Measurements from ENCODE around the gene MAEL. TPM values are rescaled to one million over a fixed set of nuclear protein-coding genes. Genes with fewer than 3 reads are reported as not detected.

Gene MAEL
- polyA plus RNA-seq, 1 donor from 2014 or later, result not detected

GRCh38 chr1:166981589-166981988 lies 7.5 kb upstream of the MAEL start:
- no peaks in the 10 kb centered on the region for H3F3A ChIP-seq (ENCODE audit: insufficient read depth, low read length, poor library complexity, severe bottlenecking)
- H3K36me3 ChIP-seq (ENCODE audit: insufficient read depth, low read length), result no peaks in the 10 kb centered on the region
- TF ChIP-seq RAD21 (conservative IDR thresholded peaks at IDR 0.05) (no peak), EZH2 (IDR thresholded peaks at IDR 0.05; ENCODE audit: borderline replicate concordance, insufficient read depth, low read length, poor library complexity, severe bottlenecking) (no peak), POLR2AphosphoS5 (IDR thresholded peaks at IDR 0.05) (no peak), TAF1 (IDR thresholded peaks at IDR 0.05; ENCODE audit: low read depth) (no peak), EP300 (conservative IDR thresholded peaks at IDR 0.05; ENCODE audit: poor library complexity, severe bottlenecking) (no peak), REST (IDR thresholded peaks at IDR 0.05; ENCODE audit: borderline replicate concordance) (no peak), SMC3 (conservative IDR thresholded peaks at IDR 0.05; ENCODE audit: poor library complexity) (no peak), MXI1 (conservative IDR thresholded peaks at IDR 0.05; ENCODE audit: poor library complexity, severe bottlenecking) (no peak)
- TF ChIP-seq, protein P1, sequence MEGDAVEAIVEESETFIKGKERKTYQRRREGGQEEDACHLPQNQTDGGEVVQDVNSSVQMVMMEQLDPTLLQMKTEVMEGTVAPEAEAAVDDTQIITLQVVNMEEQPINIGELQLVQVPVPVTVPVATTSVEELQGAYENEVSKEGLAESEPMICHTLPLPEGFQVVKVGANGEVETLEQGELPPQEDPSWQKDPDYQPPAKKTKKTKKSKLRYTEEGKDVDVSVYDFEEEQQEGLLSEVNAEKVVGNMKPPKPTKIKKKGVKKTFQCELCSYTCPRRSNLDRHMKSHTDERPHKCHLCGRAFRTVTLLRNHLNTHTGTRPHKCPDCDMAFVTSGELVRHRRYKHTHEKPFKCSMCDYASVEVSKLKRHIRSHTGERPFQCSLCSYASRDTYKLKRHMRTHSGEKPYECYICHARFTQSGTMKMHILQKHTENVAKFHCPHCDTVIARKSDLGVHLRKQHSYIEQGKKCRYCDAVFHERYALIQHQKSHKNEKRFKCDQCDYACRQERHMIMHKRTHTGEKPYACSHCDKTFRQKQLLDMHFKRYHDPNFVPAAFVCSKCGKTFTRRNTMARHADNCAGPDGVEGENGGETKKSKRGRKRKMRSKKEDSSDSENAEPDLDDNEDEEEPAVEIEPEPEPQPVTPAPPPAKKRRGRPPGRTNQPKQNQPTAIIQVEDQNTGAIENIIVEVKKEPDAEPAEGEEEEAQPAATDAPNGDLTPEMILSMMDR (IDR thresholded peaks at IDR 0.05; ENCODE audit: poor library complexity, severe bottlenecking), result no peak
- no peak overlapping the region for H3K4me3 ChIP-seq (ENCODE audit: low read length)
- no peaks in the 10 kb centered on the region for H3K79me2 ChIP-seq (replicated peaks; ENCODE audit: insufficient read depth, low read length)
- no peak overlapping the region for H3K27ac ChIP-seq (ENCODE audit: low read length)
- no peaks in the 10 kb centered on the region for H4K20me1 ChIP-seq (ENCODE audit: insufficient read depth)
- no peaks in the 10 kb centered on the region for H3K9me3 ChIP-seq (ENCODE audit: low read length)
- no peak overlapping the region for H2AFZ ChIP-seq (ENCODE audit: low read depth, low read length)
- H3K4me2 ChIP-seq (ENCODE audit: low read length), result no peak overlapping the region
- peaks cover 3% of the 10 kb centered on the region for H3K27me3 ChIP-seq (ENCODE audit: insufficient read depth, low read depth, low read length)
- no peaks in the 10 kb centered on the region for H3K9me2 ChIP-seq (ENCODE audit: insufficient read depth, low read length)
- H3K9ac ChIP-seq (ENCODE audit: low read length), result no peak overlapping the region

DNA sequence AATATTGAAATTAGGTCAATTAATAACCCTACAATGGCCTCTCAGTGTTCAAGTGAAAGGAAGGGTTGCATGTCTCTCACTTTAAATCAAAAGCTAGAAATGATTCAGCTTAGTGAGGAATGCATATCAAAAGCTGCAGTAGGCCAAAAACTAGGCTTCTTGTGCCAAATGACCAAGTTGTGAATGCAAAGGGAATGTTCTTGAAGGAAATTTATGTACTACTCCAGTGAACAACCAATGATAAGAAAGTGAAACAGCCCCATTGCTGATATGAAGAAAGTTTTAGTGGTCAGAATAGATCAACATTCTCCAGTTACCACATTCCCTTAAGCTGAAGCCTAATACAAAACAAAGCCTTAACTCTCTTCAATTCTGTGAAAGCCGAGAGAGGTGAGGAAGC lies 10.0 kb downstream of the MAEL start:
- Histone ChIP-seq H3K4me3 (ENCODE audit: low read length) (no peak overlapping the region), H3K9me3 (ENCODE audit: low read length) (no peaks in the 10 kb centered on the region), H3K27me3 (ENCODE audit: insufficient read depth, low read depth, low read length) (no peaks in the 10 kb centered on the region), H3K4me2 (ENCODE audit: low read length) (no peak overlapping the region), H3K9me2 (ENCODE audit: insufficient read depth, low read length) (no peaks in the 10 kb centered on the region), H3F3A (ENCODE audit: insufficient read depth, low read length, poor library complexity, severe bottlenecking) (no peaks in the 10 kb centered on the region), H2AFZ (ENCODE audit: low read depth, low read length) (no peak overlapping the region), H3K27ac (ENCODE audit: low read length) (no peak overlapping the region), H3K36me3 (ENCODE audit: insufficient read depth, low read length) (no peaks in the 10 kb centered on the region), H4K20me1 (ENCODE audit: insufficient read depth) (no peaks in the 10 kb centered on the region), H3K9ac (ENCODE audit: low read length) (no peak overlapping the region), H3K79me2 (replicated peaks; ENCODE audit: insufficient read depth, low read length) (no peaks in the 10 kb centered on the region)
- no peak for TF ChIP-seq EP300 (conservative IDR thresholded peaks at IDR 0.05; ENCODE audit: poor library complexity, severe bottlenecking)
- TF ChIP-seq MXI1 (conservative IDR thresholded peaks at IDR 0.05; ENCODE audit: poor library complexity, severe bottlenecking), result no peak
- no peak for TF ChIP-seq POLR2AphosphoS5 (IDR thresholded peaks at IDR 0.05)
- TF ChIP-seq EZH2 (IDR thresholded peaks at IDR 0.05; ENCODE audit: borderline replicate concordance, insufficient read depth, low read length, poor library complexity, severe bottlenecking), result no peak
- TF ChIP-seq RAD21 (conservative IDR thresholded peaks at IDR 0.05), result no peak
- TF ChIP-seq TAF1 (IDR thresholded peaks at IDR 0.05; ENCODE audit: low read depth), result no peak

Measured in neural cell (in vitro differentiated cells).